Ovary (tissue), 9 donors: ENCODE results near the gene CCL27. TPM values are rescaled to one million over a fixed set of nuclear protein-coding genes. Genes with fewer than 3 reads are reported as not detected.

Experiments
- DNase-seq, 5 donors: peaks; one replicate each; pipeline ENCODE4 v3.0.0-alpha.2; 2019 to 2020
- H3K27ac ChIP-seq, 2 donors: fragments of 200-600 bp; one replicate each; pipeline versions ENCODE4 v1.5.1 to v1.8.0; 2019 to 2022
- H3K27me3 ChIP-seq: fragments of 200-600 bp; one replicate; pipeline ENCODE4 v1.8.0; 2022
- H3K36me3 ChIP-seq: fragments of 200-600 bp; sonication (generic); one replicate; pipeline ENCODE4 v1.5.1; 2019
- H3K4me1 ChIP-seq: one replicate; pipeline ENCODE4 v1.8.1; 2013; ENCODE audit warnings: mild to moderate bottlenecking, moderate library complexity; ENCODE audit not compliant: insufficient read depth
- H3K4me3 ChIP-seq: fragments of 200-600 bp; sonication (generic); one replicate; pipeline ENCODE4 v1.5.1; 2017
- H3K9me3 ChIP-seq, 2 donors: fragments of 200-600 bp in 1 of 2; sonication (generic) in 1 of 2; one replicate each; pipeline versions ENCODE4 v1.5.1 to v1.8.1; 2013 to 2019; ENCODE audit warnings: mild to moderate bottlenecking in 1 of 2, moderate library complexity in 1 of 2
- EP300 ChIP-seq: sonication (generic); formaldehyde crosslinking; IDR thresholded peaks from one replicate; pipeline ENCODE4 v1.6.1; 2017; ENCODE audit warnings: antibody characterized with exemption
- POLR2A ChIP-seq: fragments of 450-650 bp; IDR thresholded peaks from one replicate; pipeline ENCODE4 v1.6.1; 2017; ENCODE audit warnings: antibody characterized with exemption, mild to moderate bottlenecking, moderate library complexity
- WGBS, 3 donors: extraction: QIAGEN DNeasy Blood & Tissue Kit in 1 of 3; methylation state at CpG; one replicate each; pipeline versions ENCODE4 v1.1.5 to v1.1.7; 2013 to 2017; 5-methylcytosine and 5-hydroxymethylcytosine counted together
- intact Hi-C, 4 donors: fragments of 100-400 bp; cut with DNase I; formaldehyde crosslinking; loops; one replicate each; pipeline versions ENCODE4 v1.11.0 to v1.15.1; 2022 to 2023
- polyA plus RNA-seq, 2 donors: library from polyadenylated mRNA; stranded (reverse); fragments of 200-250 nt in 1 of 2; fragments of 350-450 nt in 1 of 2; fragmentation: Illumina TruSeq in 1 of 2; extraction: RNeasy Lipid Tissue Mini Kit (QIAGEN cat#74804) in 1 of 2; gene quantifications; one replicate each; pipeline ENCODE4 v1.2.3, GENCODE V29; 2013 to 2014
- total RNA-seq, 7 donors: library from RNA; depleted of rRNA in 2 of 7; stranded (reverse); fragments of >200 nt in 2 of 7; fragmentation: NEBNext Ultra II Directional in 3 of 7; extraction: Animal tissue kit (Norgen Biotek cat#: 25700) in 3 of 7; gene quantifications; one replicate each; pipeline versions ENCODE4 v1.1.0 to v1.2.4, GENCODE V29; 2016 to 2023
- TF ChIP-seq, protein P1 (sequence below), 3 donors: fragments of 450-650 bp in 2 of 3; fragments of 200-600 bp in 1 of 3; IDR thresholded peaks; one replicate each; pipeline versions ENCODE4 v1.5.1 to v1.8.0; 2016 to 2022; ENCODE audit warnings: antibody characterized with exemption in 3 of 3, mild to moderate bottlenecking in 1 of 3
- donor health status: DM: no; HTN: no; CAD: no; lungs with moderate emphysema.
- donor health status: DM: no; HTN: no; CAD: no.
- donor health status: Bipolar disorder and iron deficiency.
- donor health status: DM: yes; HTN: yes; CAD: no.
- donor health status: DM: no; HTN: no; CAD: no.
- donor health status: DM: yes; HTN: yes; CAD: no.

CCL27 gene
- total and polyA plus RNA-seq, 9 donors: 0.21 to 1.1 (median 0.66) TPM; not detected in 4

DNA sequence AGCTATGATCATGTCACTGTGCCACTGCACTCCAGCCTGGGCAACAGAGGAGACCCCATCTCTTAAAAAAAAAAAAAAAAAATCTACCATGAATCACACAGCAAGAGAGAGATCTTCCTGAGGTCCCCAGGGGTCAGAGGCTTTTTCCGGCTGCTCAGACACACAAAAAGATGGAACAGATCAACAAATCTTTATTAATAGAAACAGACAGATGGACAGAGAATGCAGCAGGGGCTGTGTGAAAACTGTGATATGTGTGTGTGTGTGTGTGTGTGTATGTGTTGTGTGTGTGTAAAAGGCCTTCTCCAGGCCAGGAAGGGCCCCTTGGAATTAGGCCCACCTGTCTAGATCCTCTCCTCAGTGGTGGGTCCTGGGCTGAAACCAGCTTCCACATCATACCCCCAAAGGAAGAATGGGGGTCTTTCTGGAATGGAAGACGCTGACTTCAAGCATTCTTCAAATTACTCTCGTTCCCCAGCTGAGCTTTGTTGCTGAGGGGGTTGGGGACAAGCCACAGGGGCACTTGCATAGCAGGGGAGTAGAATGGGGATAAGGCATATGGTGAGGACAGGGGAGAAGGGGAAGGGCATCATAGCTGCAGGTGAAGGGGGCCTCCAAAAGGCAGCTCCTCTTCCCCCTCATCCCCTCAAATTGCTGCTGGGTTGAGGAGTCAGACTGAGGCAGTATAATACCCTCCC is 27.8 kb downstream of the CCL27 start:
- Histone ChIP-seq H3K4me3 (no peak overlapping the region), H3K27ac (no peak overlapping the region), H3K36me3 (no peaks in the 10 kb centered on the region), H3K27me3 (no peaks in the 10 kb centered on the region), H3K9me3 (no peaks in the 10 kb centered on the region), H3K4me1 (peaks cover 8% of the 10 kb centered on the region)
- WGBS, 3 donors: 69 to 79% (median 72%) methylated on average over 3 of the region's 3 CpGs
- intact Hi-C loops: loop anchor here in 1 of 4 donors (5.0 kb wide), 1 partner anchor 68 kb away; no protein-coding TSS in a partner anchor
- no peak for DNase-seq
- no peak for TF ChIP-seq EP300
- TF ChIP-seq, protein P1, sequence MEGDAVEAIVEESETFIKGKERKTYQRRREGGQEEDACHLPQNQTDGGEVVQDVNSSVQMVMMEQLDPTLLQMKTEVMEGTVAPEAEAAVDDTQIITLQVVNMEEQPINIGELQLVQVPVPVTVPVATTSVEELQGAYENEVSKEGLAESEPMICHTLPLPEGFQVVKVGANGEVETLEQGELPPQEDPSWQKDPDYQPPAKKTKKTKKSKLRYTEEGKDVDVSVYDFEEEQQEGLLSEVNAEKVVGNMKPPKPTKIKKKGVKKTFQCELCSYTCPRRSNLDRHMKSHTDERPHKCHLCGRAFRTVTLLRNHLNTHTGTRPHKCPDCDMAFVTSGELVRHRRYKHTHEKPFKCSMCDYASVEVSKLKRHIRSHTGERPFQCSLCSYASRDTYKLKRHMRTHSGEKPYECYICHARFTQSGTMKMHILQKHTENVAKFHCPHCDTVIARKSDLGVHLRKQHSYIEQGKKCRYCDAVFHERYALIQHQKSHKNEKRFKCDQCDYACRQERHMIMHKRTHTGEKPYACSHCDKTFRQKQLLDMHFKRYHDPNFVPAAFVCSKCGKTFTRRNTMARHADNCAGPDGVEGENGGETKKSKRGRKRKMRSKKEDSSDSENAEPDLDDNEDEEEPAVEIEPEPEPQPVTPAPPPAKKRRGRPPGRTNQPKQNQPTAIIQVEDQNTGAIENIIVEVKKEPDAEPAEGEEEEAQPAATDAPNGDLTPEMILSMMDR (IDR thresholded peaks at IDR 0.05): no peak
- no peak for TF ChIP-seq POLR2A

DNA sequence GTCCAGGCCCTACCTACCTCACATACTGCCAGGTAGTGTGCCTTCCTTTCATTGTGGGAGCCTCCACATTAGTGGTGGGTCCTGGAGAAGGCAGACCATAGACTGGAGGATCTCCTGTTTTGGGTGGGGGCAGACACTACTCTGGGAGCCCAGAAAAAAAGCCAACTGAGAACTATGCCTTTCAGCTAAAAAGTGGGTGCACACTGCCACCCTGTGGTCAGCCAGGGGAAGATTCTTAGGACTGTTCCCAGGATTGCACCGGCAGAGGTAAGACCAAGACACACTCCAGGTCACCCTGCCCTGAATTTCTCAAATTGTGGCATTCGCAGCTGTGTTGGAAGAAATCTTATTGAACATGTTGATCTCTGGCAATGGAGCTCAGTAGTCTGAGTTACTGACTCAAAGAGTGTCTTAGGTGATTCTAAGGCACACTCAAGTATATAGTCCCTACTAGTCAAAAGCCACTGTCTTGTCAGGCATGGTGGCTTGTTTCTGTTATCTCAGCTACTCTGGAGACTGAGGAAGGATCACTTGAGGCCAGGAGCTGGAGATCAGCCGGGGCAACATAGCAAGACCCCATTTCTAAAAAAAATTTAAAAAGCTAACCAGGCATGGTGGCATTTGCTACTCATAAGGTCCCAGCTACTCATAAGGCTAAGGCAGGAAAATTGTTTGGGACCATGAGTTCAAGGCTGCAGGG is 28.5 kb downstream of the CCL27 start:
- H3K4me3 ChIP-seq: no peak overlapping the region
- WGBS, 3 donors: 19 to 20% (median 19%) methylated on average over 3 of the region's 3 CpGs
- H3K36me3 ChIP-seq: no peaks in the 10 kb centered on the region
- H3K27me3 ChIP-seq: no peaks in the 10 kb centered on the region
- intact Hi-C loops: no loop called here
- TF ChIP-seq EP300: no peak
- TF ChIP-seq, protein P1 (IDR thresholded peaks at IDR 0.05): peak; percentile 63 to 73 (median 68)
- peak; percentile 54 to 74 (median 68) for DNase-seq
- H3K9me3 ChIP-seq: no peaks in the 10 kb centered on the region
- no peak overlapping the region for H3K27ac ChIP-seq
- H3K4me1 ChIP-seq: peaks cover 8% of the 10 kb centered on the region

DNA sequence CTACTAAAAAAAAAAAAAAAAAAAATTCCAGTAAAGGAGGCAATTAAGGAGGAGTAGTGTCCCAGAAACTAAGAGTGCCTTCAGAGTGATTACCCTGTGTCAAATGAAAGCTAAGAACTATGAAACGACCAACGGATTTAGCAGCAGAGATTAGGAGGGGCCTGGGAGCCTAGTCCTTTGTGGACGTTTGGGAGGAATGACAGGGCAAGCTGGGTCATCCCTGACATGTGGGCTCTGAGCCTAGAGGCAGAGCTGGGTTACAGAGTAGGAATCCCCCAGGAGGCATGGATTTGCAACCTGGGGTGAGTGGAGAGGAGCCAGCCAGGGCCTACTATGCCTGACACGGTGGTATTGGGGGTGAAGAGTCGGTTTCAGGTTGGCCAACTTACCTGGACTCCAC is 29.3 kb downstream of the CCL27 start:
- TF ChIP-seq POLR2A (no peak), EP300 (no peak)
- TF ChIP-seq, protein P1 (IDR thresholded peaks at IDR 0.05): no peak
- no peaks in the 10 kb centered on the region for H3K36me3 ChIP-seq
- H3K9me3 ChIP-seq: no peaks in the 10 kb centered on the region
- WGBS, 3 donors: 39 to 57% (median 43%) methylated on average over 5 of the region's 5 CpGs
- peaks cover under 1% of the 10 kb centered on the region for H3K27me3 ChIP-seq
- no peak overlapping the region for H3K4me3 ChIP-seq
- intact Hi-C loops: no loop called here
- peaks cover 5% of the 10 kb centered on the region for H3K4me1 ChIP-seq
- no peak overlapping the region for H3K27ac ChIP-seq
- no peak for DNase-seq

DNA sequence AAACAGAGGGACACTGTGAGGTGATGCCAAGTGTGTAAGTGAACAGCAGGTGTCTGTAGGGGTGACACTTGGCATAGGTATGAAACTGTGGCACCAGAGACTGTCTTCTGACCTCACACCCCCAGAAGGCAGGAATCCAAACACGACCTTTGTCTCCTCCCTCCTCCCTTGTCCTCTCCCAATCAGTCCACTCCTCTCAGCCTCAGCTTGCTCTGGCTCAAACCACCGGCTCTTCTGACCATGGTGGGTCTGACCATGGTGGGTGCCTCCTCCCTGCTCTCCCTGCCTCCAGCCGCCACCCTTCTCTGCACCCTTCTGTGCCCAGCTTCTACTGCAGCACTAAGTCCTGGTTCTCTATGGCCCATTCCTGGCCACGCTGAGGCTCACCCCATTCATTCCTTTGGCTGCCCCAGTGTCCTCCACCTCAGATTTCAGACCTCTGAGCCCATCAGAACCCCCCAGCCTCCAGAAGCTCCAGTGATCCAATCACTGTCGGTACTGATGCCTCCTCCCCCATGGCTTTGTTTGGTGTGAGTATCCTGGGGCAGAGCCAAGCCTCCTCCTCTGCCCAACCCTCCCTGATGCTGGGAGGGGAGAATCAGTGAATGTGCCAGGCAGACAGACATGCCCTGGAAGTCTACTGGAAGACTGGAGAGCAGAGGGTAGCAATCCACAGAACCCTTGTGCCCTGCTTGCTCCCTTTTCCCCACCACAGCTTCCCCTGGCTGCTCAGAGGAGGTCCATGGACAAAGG is 31.9 kb downstream of the CCL27 start:
- no peaks in the 10 kb centered on the region for H3K36me3 ChIP-seq
- TF ChIP-seq EP300: no peak
- TF ChIP-seq, protein P1 (IDR thresholded peaks at IDR 0.05): no peak
- TF ChIP-seq POLR2A: no peak
- H3K4me3 ChIP-seq: no peak overlapping the region
- peaks cover 2% of the 10 kb centered on the region for H3K4me1 ChIP-seq
- H3K27me3 ChIP-seq: peaks cover 12% of the 10 kb centered on the region
- H3K27ac ChIP-seq: no peak overlapping the region
- DNase-seq: no peak
- intact Hi-C loops: no loop called here
- no peaks in the 10 kb centered on the region for H3K9me3 ChIP-seq
- WGBS, 3 donors: 19 to 32% (median 30%) methylated on average over 5 of the region's 5 CpGs
